MCF 10A (cell line): ENCODE data around the gene MTHFD1L. TPM values are rescaled to one million over a fixed set of nuclear protein-coding genes. Genes with fewer than 3 reads are reported as not detected.

Experiments
- BruUV-seq: library from RNA; stranded (reverse); fragments of 400-500 nt; replicated peaks from 2 replicates; lab custom pipeline; 2021; lab: Mats Ljungman, UMichigan
- CTCF ChIA-PET: fragments of 300-600 bp; sonication (Branson Sonifier 250); formaldehyde crosslinking; extraction: SDS; loops from one replicate; lab custom pipeline; 2021; ENCODE audit warnings: antibody characterized with exemption, inconsistent platforms; lab: Yijun Ruan, JAX
- POLR2A ChIA-PET: fragments of 300-600, 350-650 bp; sonication (Branson Sonifier 250); formaldehyde crosslinking; extraction: SDS; loops from one replicate; lab custom pipeline; 2020; ENCODE audit warnings: antibody characterized with exemption, inconsistent platforms; lab: Yijun Ruan, JAX
- DNase-seq: peaks from one replicate; pipeline ENCODE4 v3.0.0-alpha.2; 2018; ENCODE audit not compliant: unreplicated experiment
- H3K27ac Mint-ChIP-seq: one replicate; pipeline ENCODE4 v1.8.0; 2022; ENCODE audit warnings: mild to moderate bottlenecking, low read depth, mixed read lengths; ENCODE audit not compliant: unreplicated experiment
- H3K27me3 Mint-ChIP-seq: one replicate; pipeline ENCODE4 v1.8.0; 2022; ENCODE audit warnings: mixed read lengths; ENCODE audit not compliant: insufficient read depth, unreplicated experiment
- H3K36me3 Mint-ChIP-seq: one replicate; pipeline ENCODE4 v1.8.0; 2022; ENCODE audit warnings: mild to moderate bottlenecking, moderate library complexity, mixed read lengths; ENCODE audit not compliant: insufficient read depth, unreplicated experiment
- H3K4me1 Mint-ChIP-seq: one replicate; pipeline ENCODE4 v1.8.0; 2022; ENCODE audit warnings: mixed read lengths; ENCODE audit not compliant: insufficient read depth, unreplicated experiment
- H3K4me3 Mint-ChIP-seq: one replicate; pipeline ENCODE4 v1.8.0; 2022; ENCODE audit warnings: mild to moderate bottlenecking, moderate library complexity, mixed read lengths; ENCODE audit not compliant: unreplicated experiment
- H3K9me3 Mint-ChIP-seq: one replicate; pipeline ENCODE4 v1.8.0; 2022; ENCODE audit warnings: mixed read lengths; ENCODE audit not compliant: unreplicated experiment
- intact Hi-C: fragments of 100-400 bp; cut with micrococcal nuclease; formaldehyde crosslinking; loops from 2 replicates; pipeline ENCODE4 v1.14.1; 2022
- total RNA-seq: library from RNA; stranded (reverse); gene quantifications from 2 replicates; pipeline ENCODE4 v1.2.3, GENCODE V29; 2022
- TF ChIP-seq, protein P1 (sequence below): fragments of 200-600 bp; IDR thresholded peaks from one replicate; pipeline ENCODE4 v1.8.0; 2022; ENCODE audit warnings: antibody characterized with exemption, mild to moderate bottlenecking; ENCODE audit not compliant: unreplicated experiment

Gene MTHFD1L
- total RNA-seq, 1 experiment from 2014 or later, result 110 TPM

DNA sequence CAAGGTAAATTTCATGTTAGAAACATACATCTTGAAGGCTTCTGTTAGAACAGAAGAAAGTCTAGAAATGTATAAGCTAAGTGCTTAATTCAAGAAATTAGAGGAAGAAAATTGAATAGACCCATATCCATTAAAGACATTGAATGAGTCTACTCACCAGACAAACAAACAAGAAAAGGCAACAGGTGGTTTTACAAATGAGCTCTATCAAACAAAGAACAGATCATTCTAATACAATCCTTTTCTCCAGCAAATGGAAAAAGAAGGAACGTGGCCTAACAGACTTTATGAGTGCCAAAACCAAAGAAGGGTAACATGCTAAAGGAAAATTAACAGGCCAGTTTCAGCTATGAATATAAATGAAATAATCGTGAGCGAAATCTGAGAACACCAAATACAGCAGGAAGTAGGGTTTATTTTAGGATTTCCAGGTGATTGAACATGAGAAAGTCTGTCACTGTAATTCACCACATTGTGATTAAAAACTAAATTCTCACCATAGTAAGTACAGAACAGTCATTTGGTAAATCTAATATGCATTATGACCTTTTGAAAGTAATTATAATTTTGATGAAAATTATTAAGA is 22.6 kb downstream of the MTHFD1L start:
- BruUV-seq, result TSS peak; percentile 3
- no peak overlapping the region for H3K27ac Mint-ChIP-seq
- H3K4me1 Mint-ChIP-seq, result no peaks in the 10 kb centered on the region
- no peaks in the 10 kb centered on the region for H3K27me3 Mint-ChIP-seq
- no peak overlapping the region for H3K4me3 Mint-ChIP-seq
- H3K36me3 Mint-ChIP-seq, result peaks cover 89% of the 10 kb centered on the region
- TF ChIP-seq, protein P1, sequence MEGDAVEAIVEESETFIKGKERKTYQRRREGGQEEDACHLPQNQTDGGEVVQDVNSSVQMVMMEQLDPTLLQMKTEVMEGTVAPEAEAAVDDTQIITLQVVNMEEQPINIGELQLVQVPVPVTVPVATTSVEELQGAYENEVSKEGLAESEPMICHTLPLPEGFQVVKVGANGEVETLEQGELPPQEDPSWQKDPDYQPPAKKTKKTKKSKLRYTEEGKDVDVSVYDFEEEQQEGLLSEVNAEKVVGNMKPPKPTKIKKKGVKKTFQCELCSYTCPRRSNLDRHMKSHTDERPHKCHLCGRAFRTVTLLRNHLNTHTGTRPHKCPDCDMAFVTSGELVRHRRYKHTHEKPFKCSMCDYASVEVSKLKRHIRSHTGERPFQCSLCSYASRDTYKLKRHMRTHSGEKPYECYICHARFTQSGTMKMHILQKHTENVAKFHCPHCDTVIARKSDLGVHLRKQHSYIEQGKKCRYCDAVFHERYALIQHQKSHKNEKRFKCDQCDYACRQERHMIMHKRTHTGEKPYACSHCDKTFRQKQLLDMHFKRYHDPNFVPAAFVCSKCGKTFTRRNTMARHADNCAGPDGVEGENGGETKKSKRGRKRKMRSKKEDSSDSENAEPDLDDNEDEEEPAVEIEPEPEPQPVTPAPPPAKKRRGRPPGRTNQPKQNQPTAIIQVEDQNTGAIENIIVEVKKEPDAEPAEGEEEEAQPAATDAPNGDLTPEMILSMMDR, result no peak
- H3K9me3 Mint-ChIP-seq, result no peaks in the 10 kb centered on the region
- POLR2A ChIA-PET, result no interaction called here
- no peak for DNase-seq
- CTCF ChIA-PET, result interaction anchor here (0.8 to 1.6 kb wide), 3 partner anchors 436 to 455 kb away, joined by 3 to 6 read pairs (median 5); no protein-coding TSS in a partner anchor
- intact Hi-C loops, result no loop called here

DNA sequence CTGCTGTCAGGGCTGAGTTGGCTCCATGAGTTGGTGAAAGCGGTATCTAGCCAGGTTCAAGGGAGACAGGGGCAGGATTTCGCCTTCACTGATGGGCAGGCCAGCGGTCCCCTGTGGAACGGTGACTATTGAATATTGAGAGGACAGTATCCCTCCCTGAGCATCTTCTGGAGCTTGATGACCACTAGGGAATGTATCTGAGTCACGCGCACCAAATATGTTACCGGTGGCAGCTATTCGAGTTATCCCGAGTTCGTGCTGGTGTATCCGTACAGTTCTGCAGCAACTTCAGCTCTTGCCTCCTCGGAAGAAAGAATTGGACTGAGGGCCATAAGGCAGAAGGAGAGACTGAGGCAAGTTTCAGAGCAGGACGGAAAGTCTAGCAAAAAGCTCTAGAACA is 24.8 kb downstream of the MTHFD1L start:
- no peak overlapping the region for H3K27ac Mint-ChIP-seq
- no peak for DNase-seq
- H3K4me3 Mint-ChIP-seq, result no peak overlapping the region
- intact Hi-C loops, result no loop called here
- POLR2A ChIA-PET, result interaction anchor here (1.3 to 1.8 kb wide), 3 partner anchors 9 to 434 kb away, joined by 3 to 5 read pairs (median 5); no protein-coding TSS in a partner anchor
- H3K36me3 Mint-ChIP-seq, result peaks cover 80% of the 10 kb centered on the region
- no peaks in the 10 kb centered on the region for H3K9me3 Mint-ChIP-seq
- CTCF ChIA-PET, result interaction anchor here (0.5 to 9.8 kb wide), 12 partner anchors 8 to 511 kb away, joined by 3 to 116 read pairs (median 8); no protein-coding TSS in a partner anchor
- no peaks in the 10 kb centered on the region for H3K27me3 Mint-ChIP-seq
- TF ChIP-seq, protein P1, result no peak
- H3K4me1 Mint-ChIP-seq, result peaks cover 6% of the 10 kb centered on the region
- BruUV-seq, result no TSS peak

DNA sequence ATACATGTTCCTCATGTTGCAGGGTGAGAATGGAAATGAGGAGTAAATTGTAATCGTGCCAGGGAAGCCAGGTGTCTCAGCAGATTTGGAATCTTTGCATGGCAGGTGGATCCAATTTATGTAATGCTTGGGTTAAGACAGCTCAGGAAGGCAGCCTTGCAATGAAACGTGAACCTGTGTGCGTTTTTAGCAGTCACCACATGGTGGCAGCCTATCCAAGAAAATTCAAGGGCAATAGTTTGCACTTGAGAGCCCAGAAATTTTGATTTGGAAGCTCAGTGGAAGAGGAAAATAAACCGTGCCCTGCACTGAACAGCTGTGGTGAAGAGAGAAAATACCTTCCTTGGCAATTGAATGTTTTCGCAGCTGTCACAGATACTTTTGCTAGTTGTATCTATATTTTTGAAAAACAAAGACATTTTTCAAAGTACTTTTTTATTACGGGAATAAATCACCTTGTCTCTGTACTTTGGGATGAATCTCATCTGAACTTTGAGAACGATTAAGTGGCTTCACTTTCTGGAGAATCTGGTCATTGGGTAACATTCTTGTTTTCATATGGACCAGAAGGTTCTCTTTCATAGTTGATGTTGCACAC is 26.5 kb downstream of the MTHFD1L start:
- TF ChIP-seq, protein P1, result peak; percentile 74
- no peak overlapping the region for H3K27ac Mint-ChIP-seq
- POLR2A ChIA-PET, result interaction anchor here (0.7 to 2.0 kb wide), 8 partner anchors 10 to 514 kb away, joined by 3 to 11 read pairs (median 4); no protein-coding TSS in a partner anchor
- CTCF ChIA-PET, result interaction anchor here (0.5 to 9.8 kb wide), 38 partner anchors 10 to 547 kb away, joined by 3 to 116 read pairs (median 4); no protein-coding TSS in a partner anchor
- no peaks in the 10 kb centered on the region for H3K9me3 Mint-ChIP-seq
- DNase-seq, result peak; percentile 72
- peaks cover 74% of the 10 kb centered on the region for H3K36me3 Mint-ChIP-seq
- H3K4me3 Mint-ChIP-seq, result no peak overlapping the region
- H3K27me3 Mint-ChIP-seq, result no peaks in the 10 kb centered on the region
- intact Hi-C loops, result loop anchor here (1.0 kb wide), 3 partner anchors 122 to 442 kb away; no protein-coding TSS in a partner anchor
- BruUV-seq, result no TSS peak
- peaks cover 6% of the 10 kb centered on the region for H3K4me1 Mint-ChIP-seq

DNA sequence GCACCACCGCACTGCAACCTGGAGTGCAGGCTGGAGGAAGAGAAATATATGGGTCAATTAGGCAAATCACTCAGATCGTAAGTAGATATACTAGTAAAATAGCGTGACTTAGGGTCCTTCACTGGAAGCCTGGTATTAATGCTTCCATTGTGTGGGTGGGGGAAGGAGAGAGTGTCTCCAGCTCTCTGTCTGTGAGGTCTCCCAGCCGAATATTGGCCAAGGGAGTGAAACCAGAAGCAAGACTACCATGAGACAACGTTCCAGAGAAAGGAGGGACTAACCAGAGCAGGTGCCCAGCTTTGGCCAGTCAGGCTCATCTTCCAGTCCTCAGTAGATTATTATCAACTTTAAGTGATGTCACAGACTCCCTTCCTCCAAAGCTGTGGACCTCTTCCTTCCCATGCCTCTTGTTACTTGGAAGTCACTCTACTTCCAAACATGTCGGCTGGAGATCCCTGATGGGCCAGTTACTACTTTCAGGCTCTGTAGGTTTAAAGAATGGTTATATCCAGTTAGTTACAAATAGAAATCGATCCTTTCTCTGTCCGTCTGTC is 28.8 kb downstream of the MTHFD1L start:
- intact Hi-C loops, result no loop called here
- Mint-ChIP-seq H3K4me1 (peaks cover 6% of the 10 kb centered on the region), H3K4me3 (no peak overlapping the region), H3K27me3 (no peaks in the 10 kb centered on the region), H3K9me3 (no peaks in the 10 kb centered on the region), H3K27ac (no peak overlapping the region), H3K36me3 (peaks cover 69% of the 10 kb centered on the region)
- ChIA-PET POLR2A (interaction anchor here (1.2 to 1.6 kb wide), 2 partner anchors 9 to 430 kb away, joined by 3 to 6 read pairs; no protein-coding TSS in a partner anchor), CTCF (interaction anchor here (0.6 to 9.8 kb wide), 11 partner anchors 9 to 708 kb away, joined by 3 to 116 read pairs (median 4); no protein-coding TSS in a partner anchor)
- TF ChIP-seq, protein P1, result no peak
- DNase-seq, result no peak
- no TSS peak for BruUV-seq
